PFSK-1 (cell line): ENCODE measurements around the gene SUMO2.

Experiments
- FOXP2 ChIP-seq: optimal IDR thresholded peaks from 2 replicates; pipeline ENCODE3; 2011; ENCODE audit warnings: borderline replicate concordance, control low read depth, inconsistent platforms; ENCODE audit not compliant: insufficient read depth; ENCODE audit errors: extremely low read length, extremely low read depth
- POLR2AphosphoS5 ChIP-seq: IDR thresholded peaks from 2 replicates; pipeline ENCODE4 v1.6.1; 2012; ENCODE audit warnings: low read depth, mild to moderate bottlenecking, control low read depth, low read length, moderate library complexity
- SIN3A ChIP-seq: IDR thresholded peaks from 2 replicates; pipeline ENCODE4 v1.6.1; 2012; ENCODE audit warnings: mild to moderate bottlenecking, low read length, moderate library complexity, borderline replicate concordance; ENCODE audit not compliant: insufficient read depth
- TAF1 ChIP-seq: IDR thresholded peaks from 2 replicates; pipeline ENCODE4 v1.6.1; 2012; ENCODE audit warnings: low read length, control low read depth, borderline replicate concordance; ENCODE audit not compliant: insufficient read depth
- TF ChIP-seq, protein P1 (sequence below), 2 experiments: IDR thresholded peaks; 2 replicates each; pipeline versions ENCODE4 v1.6.1 to v1.8.0; 2011 to 2012; ENCODE audit warnings: low read depth in 2 of 2, low read length in 2 of 2, control low read depth in 1 of 2, inconsistent platforms in 1 of 2, mild to moderate bottlenecking in 1 of 2, moderate library complexity in 1 of 2; ENCODE audit not compliant: insufficient read depth in 1 of 2

SUMO2 gene

DNA sequence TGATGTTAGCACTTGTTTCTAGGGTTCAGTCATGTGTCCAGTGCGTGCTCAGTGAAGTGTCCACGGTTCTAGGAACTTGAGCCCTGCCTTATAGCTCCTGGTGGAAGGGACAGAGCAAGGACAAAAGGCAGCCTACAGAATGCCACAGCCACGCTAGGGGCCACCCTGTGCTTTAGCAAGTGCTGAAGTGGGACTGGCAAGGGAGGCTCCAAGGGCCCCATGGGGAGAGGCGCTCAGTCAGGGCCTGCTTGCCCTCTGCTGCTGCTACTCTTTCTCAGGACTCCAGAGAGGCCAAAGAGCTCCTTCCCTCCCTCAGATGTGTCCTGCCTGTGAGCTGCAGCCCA is 58.0 kb downstream of the SUMO2 start:
- TF ChIP-seq POLR2AphosphoS5 (no peak), TAF1 (no peak), FOXP2 (no peak), SIN3A (no peak)
- TF ChIP-seq, protein P1, sequence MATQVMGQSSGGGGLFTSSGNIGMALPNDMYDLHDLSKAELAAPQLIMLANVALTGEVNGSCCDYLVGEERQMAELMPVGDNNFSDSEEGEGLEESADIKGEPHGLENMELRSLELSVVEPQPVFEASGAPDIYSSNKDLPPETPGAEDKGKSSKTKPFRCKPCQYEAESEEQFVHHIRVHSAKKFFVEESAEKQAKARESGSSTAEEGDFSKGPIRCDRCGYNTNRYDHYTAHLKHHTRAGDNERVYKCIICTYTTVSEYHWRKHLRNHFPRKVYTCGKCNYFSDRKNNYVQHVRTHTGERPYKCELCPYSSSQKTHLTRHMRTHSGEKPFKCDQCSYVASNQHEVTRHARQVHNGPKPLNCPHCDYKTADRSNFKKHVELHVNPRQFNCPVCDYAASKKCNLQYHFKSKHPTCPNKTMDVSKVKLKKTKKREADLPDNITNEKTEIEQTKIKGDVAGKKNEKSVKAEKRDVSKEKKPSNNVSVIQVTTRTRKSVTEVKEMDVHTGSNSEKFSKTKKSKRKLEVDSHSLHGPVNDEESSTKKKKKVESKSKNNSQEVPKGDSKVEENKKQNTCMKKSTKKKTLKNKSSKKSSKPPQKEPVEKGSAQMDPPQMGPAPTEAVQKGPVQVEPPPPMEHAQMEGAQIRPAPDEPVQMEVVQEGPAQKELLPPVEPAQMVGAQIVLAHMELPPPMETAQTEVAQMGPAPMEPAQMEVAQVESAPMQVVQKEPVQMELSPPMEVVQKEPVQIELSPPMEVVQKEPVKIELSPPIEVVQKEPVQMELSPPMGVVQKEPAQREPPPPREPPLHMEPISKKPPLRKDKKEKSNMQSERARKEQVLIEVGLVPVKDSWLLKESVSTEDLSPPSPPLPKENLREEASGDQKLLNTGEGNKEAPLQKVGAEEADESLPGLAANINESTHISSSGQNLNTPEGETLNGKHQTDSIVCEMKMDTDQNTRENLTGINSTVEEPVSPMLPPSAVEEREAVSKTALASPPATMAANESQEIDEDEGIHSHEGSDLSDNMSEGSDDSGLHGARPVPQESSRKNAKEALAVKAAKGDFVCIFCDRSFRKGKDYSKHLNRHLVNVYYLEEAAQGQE (IDR thresholded peaks at IDR 0.05; ENCODE audit: insufficient read depth in 1 of 2, low read depth in 2 of 2, low read length in 2 of 2), result no peak

DNA sequence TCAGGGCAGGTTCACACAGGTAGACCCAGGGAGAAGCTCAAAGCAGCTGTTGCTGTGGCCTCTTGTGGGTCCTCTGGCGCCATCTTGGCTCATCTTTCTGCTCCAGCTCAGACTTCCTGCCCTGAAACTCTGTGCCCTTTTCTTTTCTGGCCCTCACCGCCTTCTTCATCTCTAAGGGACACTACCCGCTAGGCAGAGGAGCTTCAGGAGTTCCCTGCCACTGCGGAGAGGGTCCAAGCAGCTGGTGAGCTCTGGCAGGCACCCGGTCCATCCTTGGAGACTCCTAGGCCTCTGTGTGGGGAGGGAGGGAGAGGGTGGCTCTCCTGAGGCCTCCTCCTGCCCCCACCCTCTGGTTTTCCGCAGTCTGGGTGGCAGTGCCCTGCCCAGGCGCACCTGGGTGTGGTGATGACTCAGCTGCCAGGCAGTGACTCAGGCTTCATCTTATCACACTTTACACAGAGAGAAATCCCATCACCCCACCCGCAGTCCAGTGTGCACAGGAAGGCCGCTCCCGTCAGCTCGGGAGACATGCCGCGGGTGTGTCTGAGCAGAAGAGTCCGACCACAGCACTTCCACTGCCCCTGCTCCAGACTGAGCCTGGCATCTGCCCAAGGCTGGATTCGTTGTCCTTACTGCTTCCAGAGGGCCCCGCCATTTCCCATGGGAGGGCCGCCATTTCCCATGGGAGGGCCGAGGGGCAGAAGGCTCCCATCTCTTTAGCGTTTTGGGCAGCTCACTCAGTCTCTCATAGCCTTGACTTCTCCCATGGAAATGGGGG is 58.5 kb downstream of the SUMO2 start:
- no peak for TF ChIP-seq POLR2AphosphoS5
- no peak for TF ChIP-seq TAF1
- TF ChIP-seq FOXP2, result no peak
- TF ChIP-seq, protein P1 (IDR thresholded peaks at IDR 0.05; ENCODE audit: insufficient read depth in 1 of 2, low read depth in 2 of 2, low read length in 2 of 2), result no peak
- no peak for TF ChIP-seq SIN3A

DNA sequence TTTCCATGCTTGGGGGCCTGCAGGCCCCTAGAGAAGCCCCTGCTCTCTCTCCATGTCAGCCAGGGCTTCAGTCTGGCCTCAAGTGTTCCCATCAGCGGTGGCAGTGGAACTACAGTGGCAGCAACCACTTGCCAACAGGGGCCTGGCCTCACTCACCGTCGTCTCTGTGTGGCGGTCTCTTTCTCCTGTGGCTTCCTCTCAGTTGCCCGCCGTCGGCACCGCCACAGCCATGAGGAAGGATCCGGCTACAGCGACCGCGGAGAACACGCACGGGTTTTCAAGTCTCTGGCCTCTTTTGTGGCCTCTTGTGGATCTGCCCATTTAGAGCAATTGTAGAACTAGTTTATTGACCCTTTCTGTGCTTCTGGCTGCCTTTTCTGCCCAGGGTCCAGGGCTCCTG is 64.5 kb downstream of the SUMO2 start:
- TF ChIP-seq TAF1 (no peak), FOXP2 (no peak), SIN3A (no peak), POLR2AphosphoS5 (no peak)
- TF ChIP-seq, protein P1 (IDR thresholded peaks at IDR 0.05; ENCODE audit: insufficient read depth in 1 of 2, low read depth in 2 of 2, low read length in 2 of 2), result no peak

DNA sequence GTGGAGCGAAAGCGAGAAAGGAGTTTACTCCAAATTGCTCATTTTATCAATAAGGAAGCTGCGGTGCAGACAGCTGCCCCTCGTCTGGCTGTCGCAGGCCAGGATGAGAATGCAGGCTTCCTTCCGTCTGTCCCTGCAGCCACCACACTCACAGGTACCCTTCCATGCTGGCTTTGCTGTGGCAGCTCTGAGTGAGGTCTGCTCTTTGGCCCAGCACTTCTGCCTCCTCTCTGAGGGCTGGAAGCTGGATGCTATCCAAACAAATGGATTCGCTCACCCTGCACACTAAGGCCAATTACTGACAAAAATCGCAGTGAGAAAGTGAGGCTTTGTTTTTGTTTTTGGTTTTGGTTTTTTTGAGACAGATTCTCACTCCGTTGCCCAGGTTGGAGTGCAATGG is 66.0 kb downstream of the SUMO2 start:
- no peak for TF ChIP-seq TAF1
- TF ChIP-seq FOXP2, result no peak
- no peak for TF ChIP-seq SIN3A
- no peak for TF ChIP-seq POLR2AphosphoS5
- TF ChIP-seq, protein P1 (IDR thresholded peaks at IDR 0.05; ENCODE audit: insufficient read depth in 1 of 2, low read depth in 2 of 2, low read length in 2 of 2), result no peak
